ENCODE measurements around the gene MAX.

The MAX gene

DNA sequence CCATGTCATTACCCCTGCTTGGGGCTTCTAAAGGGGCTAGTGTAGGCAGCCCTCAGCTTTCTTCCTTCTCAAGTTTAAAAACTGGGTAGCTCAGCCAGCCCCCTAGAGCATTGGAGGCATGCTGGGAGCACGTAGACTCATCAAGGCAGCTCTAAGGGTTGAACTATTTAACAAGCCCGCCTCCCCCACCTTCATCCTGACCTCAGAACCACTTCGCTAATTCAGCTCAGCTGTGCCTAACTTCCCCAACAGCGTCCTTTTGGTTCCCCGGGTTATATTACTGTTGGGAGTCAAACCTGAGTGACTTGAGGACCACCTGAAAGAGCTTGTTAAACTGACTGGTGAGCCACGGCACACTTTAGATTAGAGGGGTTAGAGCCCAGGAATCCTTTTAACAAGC is 30.1 kb downstream of the MAX start:
- DNase-seq = no peak

DNA sequence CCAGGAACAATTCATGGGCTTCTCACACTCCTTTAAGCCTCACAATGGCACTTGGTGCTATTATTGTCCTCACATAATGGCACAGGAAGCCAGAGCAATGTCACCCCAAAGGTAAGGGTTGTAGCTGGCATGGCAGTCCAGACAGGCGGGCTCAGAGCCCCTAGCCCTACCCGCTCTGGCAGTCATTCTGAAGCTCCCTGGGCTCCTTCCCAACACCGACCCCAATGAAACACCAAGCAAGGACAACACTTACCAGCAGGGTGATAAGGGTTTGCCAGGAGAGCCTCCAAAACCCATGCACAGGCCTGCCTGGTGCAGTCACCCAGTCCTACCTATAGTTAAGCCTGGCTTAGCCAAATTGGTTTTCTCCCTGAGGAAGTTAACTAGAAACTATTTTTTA is 30.8 kb downstream of the MAX start:
- DNase-seq = no peak

- DNase-seq = peak; percentile 72
Observed at GRCh38 chr14:65070471-65070976, 31.8 kb downstream of the MAX start.

DNA sequence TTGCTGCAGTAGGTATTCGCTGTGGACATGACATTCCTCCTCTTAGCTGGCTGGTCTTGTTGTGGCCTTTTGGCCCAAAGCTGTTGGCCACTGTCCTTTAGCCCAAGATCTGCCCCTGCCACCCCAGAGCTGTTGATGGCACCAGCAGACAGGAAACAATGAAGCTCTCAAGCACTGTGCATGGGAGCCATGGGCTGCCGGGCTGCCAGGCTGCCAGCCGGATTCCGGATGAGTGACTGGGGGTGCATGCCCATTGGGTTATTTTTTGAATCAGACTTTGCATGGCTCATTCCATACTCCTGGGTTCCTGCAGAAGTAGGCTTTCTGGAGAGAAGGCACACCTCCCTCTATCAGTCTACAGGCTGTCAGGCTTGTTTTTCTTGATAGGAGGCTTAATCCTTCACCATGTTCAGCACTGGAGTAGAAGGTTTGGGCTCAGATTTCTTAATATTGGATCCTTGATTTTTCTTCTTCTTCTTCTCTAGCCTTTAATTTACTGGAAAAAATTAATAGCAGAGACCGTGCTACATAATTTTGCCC is 32.4 kb downstream of the MAX start:
- no peak for DNase-seq

DNA sequence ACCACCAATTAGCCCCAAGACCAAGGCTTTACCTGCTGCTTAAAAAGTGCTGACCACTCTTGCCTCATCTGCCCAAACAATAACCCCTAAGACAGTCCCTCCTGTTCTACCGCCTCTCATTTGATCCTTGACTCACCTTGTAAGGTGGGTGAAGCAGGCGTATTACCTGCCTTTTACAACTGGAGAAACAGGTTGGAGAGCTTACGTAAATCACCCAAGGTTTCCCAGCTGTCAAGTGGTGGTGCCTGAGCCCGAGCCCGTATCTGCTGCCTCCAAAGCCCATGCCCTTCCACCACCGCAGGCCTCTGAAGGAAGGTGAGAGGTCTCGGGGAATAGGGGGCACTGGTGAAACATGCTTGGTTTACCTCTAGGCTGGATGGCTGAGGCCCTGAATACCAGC is 36.6 kb downstream of the MAX start:
- no peak for DNase-seq

- DNase-seq = no peak
Observed at GRCh38 chr14:65062096-65063075, 39.9 kb downstream of the MAX start.

GRCh38 chr14:65057695-65058094 is 44.6 kb downstream of the MAX start:
- DNase-seq = no peak

DNA sequence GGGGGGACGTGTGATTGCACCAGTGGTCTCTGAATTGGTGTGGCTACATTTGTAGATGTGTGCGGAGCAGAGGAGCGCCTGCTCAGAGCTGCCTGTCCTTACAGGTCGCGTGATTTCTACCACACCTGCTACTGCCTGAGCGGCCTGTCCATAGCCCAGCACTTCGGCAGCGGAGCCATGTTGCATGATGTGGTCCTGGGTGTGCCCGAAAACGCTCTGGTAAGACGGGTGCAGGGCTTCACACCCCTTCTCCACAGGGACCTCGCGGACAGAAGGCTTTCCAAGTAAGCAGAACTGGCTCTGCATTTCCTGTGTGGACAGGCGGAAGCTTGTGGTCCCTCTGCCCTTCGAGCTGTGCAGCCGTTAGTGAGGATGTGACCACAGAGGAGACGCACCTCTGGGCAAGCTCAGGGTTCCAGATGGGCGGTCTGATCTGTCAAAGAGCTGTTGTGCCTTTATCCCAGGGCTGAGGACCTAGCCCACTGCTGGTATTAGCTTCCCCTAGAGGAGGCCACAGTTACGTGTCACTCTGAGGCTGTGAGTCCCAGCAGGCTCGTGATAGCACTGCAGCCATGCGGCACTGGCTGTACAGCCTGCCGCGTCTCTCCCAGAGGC is 47.7 kb downstream of the MAX start:
- no peak for DNase-seq

GRCh38 chr14:65053466-65053865 is 48.9 kb downstream of the MAX start:
- no peak for DNase-seq

- no peak for DNase-seq
Observed at GRCh38 chr14:65052832-65053231, 49.5 kb downstream of the MAX start.

- no peak for DNase-seq
Observed at GRCh38 chr14:65045709-65046108, 56.6 kb downstream of the MAX start.

GRCh38 chr14:65045006-65045405 is 57.3 kb downstream of the MAX start:
- DNase-seq = no peak

DNA sequence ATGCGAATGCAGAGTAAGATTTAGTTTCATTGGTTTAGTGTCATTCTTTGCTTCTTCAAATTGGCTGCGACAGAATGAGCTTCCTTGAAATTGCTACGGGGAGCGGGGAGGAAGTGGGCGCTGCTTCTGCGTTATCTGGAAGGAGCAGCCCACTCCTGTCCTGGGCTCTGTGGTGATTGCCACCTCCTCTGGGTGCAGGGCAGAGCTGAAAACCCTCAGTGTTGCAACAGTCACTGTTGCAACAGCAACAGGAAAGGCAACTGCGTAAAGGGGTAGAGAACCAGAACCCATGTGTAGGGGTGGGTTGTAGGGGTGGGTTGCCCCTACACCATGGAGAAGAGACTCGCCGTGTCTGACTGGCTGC is 57.7 kb downstream of the MAX start:
- DNase-seq = no peak

DNA sequence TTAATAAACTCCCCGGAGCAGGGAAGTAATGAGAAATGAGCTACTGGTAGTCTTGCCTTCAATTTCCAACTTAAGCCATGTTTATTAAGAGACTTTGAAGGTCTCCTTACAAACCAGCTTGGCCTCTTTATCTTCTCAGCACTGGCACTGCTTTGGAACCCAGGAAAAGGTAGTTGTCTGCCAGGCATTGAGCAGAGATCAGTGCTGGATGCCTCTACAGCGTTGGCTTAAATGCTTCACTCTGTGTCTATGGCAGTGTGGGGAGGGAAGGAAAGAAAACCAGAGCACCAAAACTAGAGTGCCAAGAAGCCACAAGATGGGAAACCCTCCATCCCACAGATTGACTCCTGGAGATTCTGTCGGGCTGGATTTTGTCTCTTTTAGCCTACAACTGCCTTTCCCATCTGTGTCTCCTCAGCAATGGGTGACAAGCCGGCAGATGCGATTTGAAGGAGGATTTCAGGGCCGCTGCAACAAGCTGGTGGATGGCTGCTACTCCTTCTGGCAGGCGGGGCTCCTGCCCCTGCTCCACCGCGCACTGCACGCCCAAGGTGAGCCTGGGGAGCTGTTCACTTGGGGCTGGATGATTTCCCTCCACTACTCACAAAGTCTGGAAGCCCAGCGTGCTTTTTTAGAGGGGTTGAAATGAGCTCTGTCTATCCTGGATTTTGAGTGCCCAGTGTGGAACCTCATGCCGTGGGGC is 58.3 kb downstream of the MAX start:
- DNase-seq = no peak

DNA sequence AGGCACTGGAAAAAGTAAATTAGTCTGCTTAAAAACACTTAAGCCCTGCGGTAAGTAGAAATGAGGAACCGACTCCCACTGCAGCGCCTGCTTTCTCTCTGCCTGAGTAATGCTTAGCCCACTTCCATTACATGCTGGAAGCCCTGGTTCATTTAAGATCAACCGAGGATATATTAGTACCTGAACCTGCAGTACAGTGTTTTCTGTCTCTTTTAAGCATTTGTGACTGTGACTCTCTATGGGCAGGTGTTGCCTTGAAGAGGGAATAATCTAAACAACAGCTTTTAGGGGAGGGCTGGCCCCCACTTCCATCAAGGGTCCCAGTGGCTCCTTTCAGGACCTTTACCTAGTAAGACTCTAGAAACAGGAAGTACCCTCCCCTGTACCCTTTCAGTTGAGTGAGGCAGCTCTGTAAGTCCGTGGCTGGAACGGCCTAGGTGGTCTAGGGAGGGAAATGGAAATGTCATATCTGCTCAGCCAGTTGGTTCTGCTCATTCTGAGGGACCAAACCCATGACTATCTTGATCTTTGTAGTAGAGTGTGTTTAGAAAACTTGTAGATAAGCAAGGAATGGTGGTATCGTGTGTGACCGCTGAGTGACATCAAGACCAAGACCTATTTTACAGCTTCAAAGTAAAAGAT is 59.5 kb downstream of the MAX start:
- DNase-seq = no peak

DNA sequence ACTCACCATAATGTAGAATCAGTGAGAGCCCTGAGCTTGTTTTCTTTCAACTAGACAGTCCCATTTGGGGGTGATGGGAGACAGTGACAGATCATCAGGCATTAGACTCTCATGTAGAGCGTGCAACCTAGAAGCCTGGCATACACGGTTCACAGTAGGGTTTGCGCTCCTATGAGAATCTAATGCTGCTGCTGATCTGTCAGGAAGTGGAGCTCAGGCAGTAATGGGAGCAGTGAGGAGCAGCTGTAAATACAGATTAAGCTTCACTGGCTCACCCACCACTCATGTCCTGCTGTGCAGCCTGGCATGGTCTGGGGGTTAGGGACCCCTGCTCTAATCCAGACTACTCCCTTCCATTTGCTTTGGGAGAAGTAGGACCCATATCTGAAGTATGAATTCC is 60.0 kb downstream of the MAX start:
- DNase-seq = no peak

- DNase-seq = no peak
Observed at GRCh38 chr14:65041434-65041915, 60.8 kb downstream of the MAX start.

DNA sequence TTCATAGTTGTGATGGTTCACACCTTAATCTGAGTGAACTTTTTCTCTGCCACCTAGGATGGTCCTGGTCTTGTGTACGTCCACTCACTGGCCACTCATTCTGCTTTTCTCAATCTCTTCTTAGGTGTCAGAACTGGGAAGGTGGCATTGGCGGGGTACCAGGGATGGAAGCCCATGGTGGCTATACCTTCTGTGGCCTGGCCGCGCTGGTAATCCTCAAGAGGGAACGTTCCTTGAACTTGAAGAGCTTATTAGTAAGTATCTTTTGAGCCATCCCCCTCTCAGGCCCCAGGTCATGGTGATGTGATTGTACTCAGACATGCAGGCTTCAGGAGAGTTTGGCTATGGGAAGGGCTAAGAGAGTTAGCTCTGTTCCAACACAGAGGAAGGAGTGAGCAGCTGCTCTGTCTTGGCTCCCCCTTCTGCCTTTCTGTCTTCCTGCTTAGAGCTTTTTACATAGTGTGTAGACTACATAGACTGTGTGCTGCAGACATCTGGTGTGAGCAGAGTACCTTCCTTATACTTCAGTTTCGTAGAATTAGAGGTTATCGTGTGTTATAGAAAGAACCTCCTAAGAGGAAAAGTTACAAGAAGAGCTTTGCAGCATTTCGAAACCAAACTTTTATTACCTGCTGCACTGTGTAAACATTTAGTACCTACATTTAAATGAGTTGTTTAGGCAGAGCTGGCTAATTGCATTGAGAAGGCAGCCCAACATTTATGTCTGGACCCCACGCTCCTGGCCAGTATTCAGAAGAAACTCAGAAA is 61.5 kb downstream of the MAX start:
- DNase-seq = no peak

DNA sequence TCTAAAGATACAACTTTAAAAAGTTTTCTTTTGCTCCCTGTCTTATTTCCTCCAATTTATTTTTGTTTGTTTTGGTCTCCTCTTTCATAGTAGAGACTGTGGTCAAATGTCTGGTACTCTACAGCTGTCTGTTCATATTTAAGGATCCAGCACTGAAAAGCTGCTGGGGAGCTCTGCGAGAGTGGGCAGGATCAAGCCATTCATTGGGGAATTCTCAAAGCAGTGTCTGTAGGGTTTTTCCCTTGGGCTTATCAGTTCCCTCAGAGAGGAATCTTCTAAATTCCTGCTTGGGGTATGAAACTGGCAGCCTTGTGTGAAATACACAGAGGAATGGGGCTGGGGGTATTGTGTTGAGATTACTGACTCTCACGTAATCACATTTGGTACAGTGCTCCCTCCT is 63.4 kb downstream of the MAX start:
- no peak for DNase-seq

DNA sequence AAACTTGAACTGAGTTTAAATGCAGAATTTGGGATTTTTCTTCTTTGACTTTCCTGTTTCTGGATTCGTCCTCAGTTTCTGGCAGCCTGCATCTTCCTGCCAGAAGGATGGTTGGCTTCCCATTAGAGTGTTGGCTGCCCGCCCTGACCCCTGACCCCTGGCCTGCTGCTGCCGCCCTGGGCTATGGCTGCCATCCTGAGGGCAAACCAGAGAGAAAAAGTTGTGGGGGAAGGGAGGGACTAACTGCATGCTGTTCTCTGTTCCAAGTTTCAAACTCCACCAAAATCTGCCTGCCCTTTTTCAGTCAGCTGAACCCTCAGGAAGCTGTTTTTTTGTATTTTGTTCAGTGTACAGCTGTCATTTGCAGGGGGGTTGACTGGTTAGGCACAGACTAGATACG is 67.3 kb downstream of the MAX start:
- no peak for DNase-seq

GRCh38 chr14:65034021-65034420 is 68.3 kb downstream of the MAX start:
- no peak for DNase-seq

- no peak for DNase-seq
Observed at GRCh38 chr14:65033181-65033580, 69.1 kb downstream of the MAX start.
